NCI-H1092 (cell line): Measurements from ENCODE around the gene B3GNT4.
"Not testable (repeated sequence)": the region's sequence is repeated elsewhere in the genome, so short reads cannot be mapped to it uniquely, and the experiment has no call there.

Source experiments
- DNase-seq: peaks from one replicate; lab custom pipeline; 2025; lab: John Stamatoyannopoulos, UW

The B3GNT4 gene

DNA sequence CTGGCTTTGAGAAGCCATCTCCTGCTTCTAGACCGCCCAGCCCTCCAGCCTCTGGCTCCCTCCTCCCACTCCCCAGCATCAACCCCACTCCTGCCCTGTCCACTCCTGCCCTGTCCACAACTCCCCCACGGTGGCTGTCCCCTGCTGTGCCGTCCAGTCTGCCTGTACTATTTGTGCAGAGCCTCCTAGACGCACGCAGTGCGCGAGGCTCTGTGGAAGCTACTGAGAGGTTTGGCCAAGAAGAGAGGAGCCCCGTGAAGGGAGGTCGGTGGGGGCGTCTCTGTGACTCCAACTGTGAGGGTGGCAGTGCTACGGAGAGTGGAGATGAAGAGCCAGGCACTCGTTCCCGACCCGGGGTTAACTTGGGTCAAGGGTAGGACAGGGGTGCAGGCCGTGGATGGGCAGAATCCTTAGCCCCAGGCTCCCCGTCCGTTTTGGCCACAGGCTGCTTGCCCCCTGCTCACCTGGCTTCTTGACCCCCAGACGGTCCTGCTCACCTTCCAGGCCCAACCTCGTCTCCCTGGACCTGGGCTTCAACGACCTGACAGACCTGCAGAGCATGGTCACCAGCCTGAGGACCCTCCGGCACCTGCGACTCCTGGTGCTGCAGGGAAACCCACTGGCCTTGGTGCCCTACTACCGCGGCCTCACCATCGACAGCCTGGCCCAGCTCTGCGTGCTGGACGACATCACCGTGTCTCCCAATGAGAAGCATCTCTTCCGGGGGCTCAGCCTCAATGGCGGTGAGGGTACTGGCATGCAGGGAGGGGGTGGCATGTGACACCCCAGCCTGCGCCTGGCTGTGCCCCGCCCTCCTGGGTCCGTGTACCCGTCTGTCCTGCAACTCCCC lies 13.7 kb upstream of the B3GNT4 start:
- no peak for DNase-seq

DNA sequence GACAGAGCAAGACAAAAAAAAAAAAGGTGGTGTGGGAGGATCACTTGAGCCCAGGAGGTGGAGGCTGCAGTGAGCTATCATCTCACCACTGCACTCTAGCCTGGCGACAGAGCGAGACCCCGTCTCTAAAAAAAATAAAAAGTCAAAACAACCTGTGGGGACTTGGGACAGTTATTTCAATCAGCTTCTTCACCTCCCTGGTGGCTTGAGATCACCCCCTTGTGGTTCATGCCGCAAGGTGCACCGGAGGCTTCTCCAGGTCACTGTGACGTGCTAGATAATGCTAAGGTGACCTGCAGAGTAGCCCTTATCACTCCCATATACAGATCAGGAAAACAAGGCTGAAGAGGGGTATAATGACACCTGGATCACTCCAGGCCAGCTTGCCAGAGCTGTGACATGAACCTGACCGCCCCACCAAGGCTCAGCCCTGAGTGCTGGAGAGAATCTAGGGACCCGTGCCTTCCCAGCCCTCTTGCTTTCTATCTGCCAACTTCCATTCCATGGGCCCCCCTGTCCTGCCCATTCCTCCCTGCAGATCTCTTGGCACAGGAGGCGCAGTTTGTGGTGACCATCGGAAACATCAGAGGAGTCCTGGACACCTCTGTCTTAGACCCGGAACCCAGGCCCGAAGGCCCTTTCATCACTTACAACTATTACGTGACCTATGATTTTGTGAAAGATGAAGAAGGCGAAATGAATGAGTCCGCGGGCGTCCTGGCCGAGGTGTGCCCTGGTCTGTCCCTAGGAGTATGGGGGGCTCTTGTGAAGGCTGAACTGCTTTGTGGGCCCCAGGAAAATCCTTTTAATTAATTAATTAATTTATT lies 12.5 kb upstream of the B3GNT4 start:
- DNase-seq, result peak; percentile 19

GRCh38 chr12:122192441-122192840 lies 11.1 kb upstream of the B3GNT4 start:
- no peak for DNase-seq

DNA sequence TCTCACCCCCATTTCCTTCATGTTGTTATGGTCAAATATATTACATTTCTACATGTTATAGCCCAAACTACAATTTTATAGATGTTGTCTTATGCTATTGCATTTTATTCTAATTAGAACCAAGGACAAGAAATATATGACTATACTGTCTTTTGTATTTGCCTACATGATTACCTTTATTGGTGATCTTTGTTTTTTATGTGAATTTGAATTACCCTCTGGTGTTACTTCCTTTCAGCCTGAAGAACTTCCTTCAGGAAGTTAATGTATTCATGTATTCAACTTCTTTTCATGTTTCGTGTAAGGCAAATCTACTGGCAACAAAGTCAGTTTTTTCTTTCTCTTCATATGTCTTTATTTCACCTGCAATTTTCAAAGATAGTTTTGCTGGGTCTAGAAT lies 8.7 kb upstream of the B3GNT4 start:
- no peak for DNase-seq

DNA sequence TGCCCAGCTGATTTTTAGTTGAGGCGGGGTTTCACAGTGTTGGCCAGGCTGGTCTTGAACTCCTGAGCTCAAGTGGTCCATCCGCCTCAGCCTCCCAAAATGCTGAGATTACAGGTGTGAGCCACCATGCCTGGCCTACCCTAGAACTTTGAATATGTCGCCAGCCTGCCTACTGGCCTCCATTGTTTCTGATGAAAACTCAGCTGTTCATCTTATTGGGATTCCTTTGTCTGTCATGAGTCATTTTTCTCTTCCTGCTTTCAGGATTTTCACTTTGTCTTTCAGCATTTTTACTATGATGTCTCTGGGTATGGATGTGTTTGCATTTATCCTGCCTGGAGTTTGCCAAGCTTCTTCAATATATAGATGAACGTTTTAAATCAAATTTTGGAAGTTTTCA lies 8.1 kb upstream of the B3GNT4 start:
- DNase-seq, result no peak

GRCh38 chr12:122197612-122197966 lies 5.9 kb upstream of the B3GNT4 start:
- no peak for DNase-seq

- no peak for DNase-seq
Observed at GRCh38 chr12:122199484-122200355, 3.8 kb upstream of the B3GNT4 start.

GRCh38 chr12:122200541-122201175 lies 2.9 kb upstream of the B3GNT4 start:
- no peak for DNase-seq

GRCh38 chr12:122201381-122201780 lies 2.1 kb upstream of the B3GNT4 start:
- DNase-seq, result no peak

DNA sequence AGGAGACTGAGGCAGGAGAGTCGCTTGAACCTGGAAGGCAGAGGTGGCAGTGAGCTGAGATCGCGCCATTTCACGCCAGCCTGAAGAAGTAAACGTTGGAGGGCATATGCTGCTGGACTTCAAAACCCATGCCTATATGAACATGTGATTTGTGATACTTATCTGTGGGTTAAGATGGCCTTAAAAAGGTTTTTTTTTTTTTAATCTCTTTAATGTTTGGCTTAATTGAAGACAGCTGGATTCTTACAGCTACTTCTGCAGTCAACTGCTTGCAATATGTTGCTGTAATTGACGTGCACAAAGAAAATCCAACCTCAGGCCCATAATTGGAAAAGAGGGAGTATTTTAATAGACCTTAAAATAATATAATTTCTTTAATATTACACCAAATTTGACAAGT lies 1.5 kb upstream of the B3GNT4 start:
- DNase-seq, result no peak

DNA sequence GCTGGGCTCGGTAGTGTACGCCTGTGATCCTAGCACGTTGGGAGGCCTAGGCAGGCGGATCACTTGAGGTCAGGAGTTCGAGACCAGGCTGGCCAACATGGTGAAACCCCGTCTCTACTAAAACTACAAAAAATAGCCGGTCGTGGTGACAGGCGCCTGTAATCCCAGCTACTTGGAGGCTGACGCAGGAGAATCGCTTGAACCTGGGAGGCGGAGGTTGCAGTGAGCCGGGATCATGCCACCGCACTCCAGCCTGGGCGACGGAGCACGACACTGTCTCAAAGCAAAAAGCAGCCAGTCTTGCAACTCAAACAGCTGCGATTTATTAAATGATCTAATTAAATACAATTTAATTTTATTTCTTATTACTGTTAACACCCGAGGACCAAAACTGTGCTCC lies 698 bp upstream of the B3GNT4 start:
- DNase-seq, result not testable (repeated sequence)

DNA sequence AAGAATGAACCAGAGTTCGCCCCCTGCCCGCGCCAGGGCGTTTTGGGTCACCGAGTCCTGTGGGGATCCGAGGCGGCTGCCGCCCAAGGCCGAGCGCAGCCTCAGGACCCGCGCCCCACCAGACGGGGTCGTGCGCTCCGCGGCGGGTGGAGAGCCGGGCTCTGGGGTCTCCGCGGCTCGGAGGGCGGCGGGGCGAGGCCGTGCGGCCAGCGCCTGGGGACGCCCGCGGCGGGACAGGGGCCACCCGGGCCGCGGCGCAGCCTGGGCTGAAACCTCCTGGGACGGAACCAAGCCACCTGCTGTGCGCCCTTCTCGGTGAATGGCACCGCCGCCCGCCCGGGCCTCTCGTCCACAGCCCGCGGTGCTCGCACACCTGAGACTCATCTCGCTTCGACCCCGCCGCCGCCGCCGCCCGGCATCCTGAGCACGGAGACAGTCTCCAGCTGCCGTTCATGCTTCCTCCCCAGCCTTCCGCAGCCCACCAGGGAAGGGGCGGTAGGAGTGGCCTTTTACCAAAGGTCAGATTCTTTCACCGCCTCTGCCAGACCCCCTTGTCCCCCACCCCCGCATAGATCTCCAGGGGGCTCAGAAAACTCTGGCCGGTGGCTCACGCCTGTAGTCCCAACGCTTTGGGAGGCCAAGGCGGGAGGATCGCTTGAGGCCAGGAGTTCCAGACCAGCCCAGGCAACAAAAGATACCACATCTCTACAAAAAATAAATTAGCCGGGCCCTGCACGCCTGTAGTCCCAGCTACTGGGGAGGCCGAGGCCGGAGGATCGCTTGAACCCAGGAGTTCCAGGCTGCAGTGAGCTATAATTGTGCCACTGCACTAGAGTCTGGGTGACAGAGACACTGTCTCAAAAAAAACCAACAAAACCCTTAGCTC lies 901 bp downstream of the B3GNT4 start:
- DNase-seq, result no peak

DNA sequence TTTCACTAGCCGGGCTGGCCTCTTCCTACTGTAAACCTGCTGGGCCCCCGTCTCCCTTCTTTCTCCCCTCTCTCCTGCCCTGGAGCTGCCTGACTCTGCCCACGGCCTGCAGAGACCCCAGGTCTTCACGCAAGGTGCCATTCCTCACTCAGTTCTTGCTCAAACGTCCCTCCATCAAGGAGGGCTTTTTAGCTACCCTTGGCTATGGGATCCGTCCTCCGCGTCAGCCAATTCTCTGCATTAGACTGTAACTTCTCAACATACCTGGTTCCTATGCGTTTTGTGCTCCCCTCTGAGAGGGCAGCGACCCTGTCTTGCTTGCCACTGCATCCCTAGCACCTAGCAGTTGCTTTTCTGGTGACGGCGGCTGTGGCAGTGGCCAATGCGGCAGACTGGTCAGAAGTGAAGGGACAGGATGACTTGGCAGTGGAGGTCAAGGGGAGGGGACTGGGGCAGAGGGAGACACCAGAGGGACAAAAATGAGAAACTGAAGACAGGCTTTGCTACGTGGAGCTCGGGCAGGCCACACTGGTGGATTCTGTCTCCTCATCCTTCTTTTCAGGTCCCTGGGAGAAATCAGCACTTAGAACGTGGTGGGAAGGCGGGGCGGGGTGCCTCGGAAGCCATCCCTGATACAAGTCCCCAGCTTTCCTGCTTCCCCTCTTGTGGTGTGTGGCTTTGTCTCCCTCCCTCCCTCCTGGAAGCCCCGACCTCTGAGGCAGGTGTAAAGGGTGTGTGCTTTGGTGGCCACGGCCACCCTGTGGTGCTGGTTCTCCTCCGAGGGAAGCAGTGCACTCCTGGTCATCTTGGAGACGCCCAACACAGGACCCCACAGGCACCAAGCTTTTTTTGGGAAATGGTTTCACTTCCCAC lies 1.8 kb downstream of the B3GNT4 start:
- DNase-seq, result no peak

DNA sequence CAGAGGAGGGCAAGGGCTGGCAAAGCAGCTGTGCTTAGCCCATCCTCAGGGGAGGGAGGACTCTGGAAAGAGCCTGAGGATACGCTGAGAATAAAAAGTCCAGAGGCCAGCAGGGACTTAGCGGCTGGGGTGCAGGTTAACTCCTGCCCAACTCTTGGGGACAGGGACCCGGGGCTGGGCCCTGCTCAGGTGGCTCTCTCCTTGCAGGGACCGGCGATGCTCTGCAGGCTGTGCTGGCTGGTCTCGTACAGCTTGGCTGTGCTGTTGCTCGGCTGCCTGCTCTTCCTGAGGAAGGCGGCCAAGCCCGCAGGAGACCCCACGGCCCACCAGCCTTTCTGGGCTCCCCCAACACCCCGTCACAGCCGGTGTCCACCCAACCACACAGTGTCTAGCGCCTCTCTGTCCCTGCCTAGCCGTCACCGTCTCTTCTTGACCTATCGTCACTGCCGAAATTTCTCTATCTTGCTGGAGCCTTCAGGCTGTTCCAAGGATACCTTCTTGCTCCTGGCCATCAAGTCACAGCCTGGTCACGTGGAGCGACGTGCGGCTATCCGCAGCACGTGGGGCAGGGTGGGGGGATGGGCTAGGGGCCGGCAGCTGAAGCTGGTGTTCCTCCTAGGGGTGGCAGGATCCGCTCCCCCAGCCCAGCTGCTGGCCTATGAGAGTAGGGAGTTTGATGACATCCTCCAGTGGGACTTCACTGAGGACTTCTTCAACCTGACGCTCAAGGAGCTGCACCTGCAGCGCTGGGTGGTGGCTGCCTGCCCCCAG lies 2.8 kb downstream of the B3GNT4 start:
- no peak for DNase-seq

DNA sequence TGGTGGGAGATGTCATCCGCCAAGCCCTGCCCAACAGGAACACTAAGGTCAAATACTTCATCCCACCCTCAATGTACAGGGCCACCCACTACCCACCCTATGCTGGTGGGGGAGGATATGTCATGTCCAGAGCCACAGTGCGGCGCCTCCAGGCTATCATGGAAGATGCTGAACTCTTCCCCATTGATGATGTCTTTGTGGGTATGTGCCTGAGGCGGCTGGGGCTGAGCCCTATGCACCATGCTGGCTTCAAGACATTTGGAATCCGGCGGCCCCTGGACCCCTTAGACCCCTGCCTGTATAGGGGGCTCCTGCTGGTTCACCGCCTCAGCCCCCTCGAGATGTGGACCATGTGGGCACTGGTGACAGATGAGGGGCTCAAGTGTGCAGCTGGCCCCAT lies 3.5 kb downstream of the B3GNT4 start:
- DNase-seq, result no peak

DNA sequence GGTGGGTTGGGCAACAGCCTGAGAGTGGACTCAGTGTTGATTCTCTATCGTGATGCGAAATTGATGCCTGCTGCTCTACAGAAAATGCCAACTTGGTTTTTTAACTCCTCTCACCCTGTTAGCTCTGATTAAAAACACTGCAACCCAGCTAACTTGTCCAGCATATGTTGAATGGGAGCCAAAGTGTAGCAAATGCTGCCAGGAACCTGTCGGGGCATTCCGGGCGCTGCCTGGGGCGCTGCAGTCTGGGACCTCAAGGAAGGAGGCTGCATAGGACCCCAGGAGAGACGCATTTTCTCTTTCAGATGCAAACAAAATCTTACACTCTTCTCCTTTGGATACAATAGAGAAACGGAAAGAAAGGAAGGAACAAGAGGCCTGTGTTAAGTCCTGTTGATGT lies 3.9 kb downstream of the B3GNT4 start:
- no peak for DNase-seq

DNA sequence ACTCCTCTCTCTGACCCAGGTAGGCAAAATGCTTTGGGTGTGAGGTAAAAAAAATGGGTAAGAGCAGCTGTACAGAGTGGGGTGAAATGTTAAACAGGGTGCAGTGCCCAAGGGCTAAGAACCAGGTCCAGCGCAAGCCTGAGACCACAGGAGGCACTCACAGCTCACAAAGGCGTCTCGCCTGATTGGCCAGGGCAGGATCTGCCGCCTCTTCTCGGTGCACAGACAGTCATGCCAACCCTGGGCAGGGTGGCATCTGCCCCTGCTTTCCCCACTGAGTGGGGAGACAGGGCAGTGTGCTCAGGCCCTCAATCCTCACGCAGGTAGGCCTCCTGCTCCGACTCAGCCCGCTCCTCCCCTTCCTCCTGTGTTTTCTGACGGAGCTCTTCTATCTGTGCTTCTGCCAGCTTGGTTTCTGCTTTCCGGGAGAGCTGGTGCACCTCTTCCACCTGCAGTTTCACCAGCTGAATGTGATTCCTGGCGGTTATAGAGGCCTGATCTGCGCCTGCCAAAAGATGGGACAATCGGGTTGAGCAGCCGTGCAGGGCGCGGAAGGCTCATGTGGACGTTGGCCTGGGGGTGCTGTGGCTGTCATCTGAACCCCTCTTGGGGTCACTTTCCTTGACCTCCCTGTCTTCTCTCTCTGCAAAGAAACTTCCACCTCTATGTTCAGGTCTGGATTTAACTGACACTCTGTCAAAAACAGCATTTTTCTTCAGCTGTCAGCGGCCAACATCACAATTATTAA lies 4.7 kb downstream of the B3GNT4 start:
- DNase-seq, result no peak

- DNase-seq, result no peak
Observed at GRCh38 chr12:122215771-122216170, 12.3 kb downstream of the B3GNT4 start.
